Dedifferentiated amniotic fluid mesenchymal stem cell (primary cell): ENCODE results near the gene SKOR1.

Source experiments
- DNase-seq: peaks from one replicate; pipeline ENCODE4 v3.0.0-alpha.2; 2016; ENCODE audit errors: extremely low spot score

SKOR1 gene

GRCh38 chr15:67824976-67825880 lies at the start of gene SKOR1:
SKOR1 (plus strand) TSS chr15:67825509; CDS start chr15:67825603, 94 bp downstream.
- DNase-seq: no peak

GRCh38 chr15:67775998-67776397 lies 49.3 kb upstream of the SKOR1 start:
- DNase-seq: no peak

GRCh38 chr15:67776600-67776999 lies 48.7 kb upstream of the SKOR1 start:
- DNase-seq: no peak

- DNase-seq: no peak
Observed at GRCh38 chr15:67777071-67777470, 48.2 kb upstream of the SKOR1 start.

GRCh38 chr15:67777773-67778172 lies 47.5 kb upstream of the SKOR1 start:
- DNase-seq: no peak

GRCh38 chr15:67778968-67779548 lies 46.3 kb upstream of the SKOR1 start:
- no peak for DNase-seq

GRCh38 chr15:67779549-67780111 lies 45.7 kb upstream of the SKOR1 start:
- no peak for DNase-seq

- no peak for DNase-seq
Observed at GRCh38 chr15:67781061-67781460, 44.2 kb upstream of the SKOR1 start.

- no peak for DNase-seq
Observed at GRCh38 chr15:67781907-67782690, 43.2 kb upstream of the SKOR1 start.

GRCh38 chr15:67782691-67782991 lies 42.7 kb upstream of the SKOR1 start:
- DNase-seq: no peak

GRCh38 chr15:67783303-67783702 lies 42.0 kb upstream of the SKOR1 start:
- DNase-seq: no peak

GRCh38 chr15:67784090-67784781 lies 41.1 kb upstream of the SKOR1 start:
- DNase-seq: no peak

- DNase-seq: no peak
Observed at GRCh38 chr15:67784856-67785430, 40.4 kb upstream of the SKOR1 start.

GRCh38 chr15:67785431-67785830 lies 39.9 kb upstream of the SKOR1 start:
- no peak for DNase-seq

- no peak for DNase-seq
Observed at GRCh38 chr15:67786646-67787045, 38.7 kb upstream of the SKOR1 start.

- DNase-seq: no peak
Observed at GRCh38 chr15:67788986-67789385, 36.3 kb upstream of the SKOR1 start.

- no peak for DNase-seq
Observed at GRCh38 chr15:67790610-67791319, 34.5 kb upstream of the SKOR1 start.

- no peak for DNase-seq
Observed at GRCh38 chr15:67792250-67792942, 32.9 kb upstream of the SKOR1 start.

- no peak for DNase-seq
Observed at GRCh38 chr15:67794832-67795574, 30.3 kb upstream of the SKOR1 start.
